ENCODE measurements around the gene SSTR3.

Gene SSTR3

GRCh38 chr22:37212174-37212906, at the start of gene SSTR3:
Gene SSTR3 (minus strand): TSS chr22:37212477. CDS start chr22:37207803, 4,674 bp downstream.
- Histone ChIP-seq H3K4me1 (ENCODE audit: control insufficient read depth, low read depth, low read length) (peaks cover 6% of the 10 kb centered on the region), H3K27me3 (ENCODE audit: control insufficient read depth, insufficient read depth, low read length) (no peaks in the 10 kb centered on the region), H3K4me3 (ENCODE audit: low read length) (peak within 1 kb of the TSS; percentile 34), H3K27ac (ENCODE audit: low read length) (no peak within 1 kb of the TSS), H3K36me3 (ENCODE audit: control insufficient read depth, low read depth, low read length) (no peaks in the 10 kb centered on the region), H3K9ac (ENCODE audit: low read length) (no peak within 1 kb of the TSS), H3K9me3 (ENCODE audit: control insufficient read depth, low read depth, low read length) (no peaks in the 10 kb centered on the region)

- Histone ChIP-seq H3K4me1 (ENCODE audit: control insufficient read depth, low read depth, low read length) (peaks cover 5% of the 10 kb centered on the region), H3K9me3 (ENCODE audit: control insufficient read depth, low read depth, low read length) (no peaks in the 10 kb centered on the region), H3K9ac (ENCODE audit: low read length) (no peak overlapping the region), H3K36me3 (ENCODE audit: control insufficient read depth, low read depth, low read length) (no peaks in the 10 kb centered on the region), H3K27ac (ENCODE audit: low read length) (no peak overlapping the region), H3K4me3 (ENCODE audit: low read length) (no peak overlapping the region), H3K27me3 (ENCODE audit: control insufficient read depth, insufficient read depth, low read length) (peaks cover 18% of the 10 kb centered on the region)
Measured at GRCh38 chr22:37260901-37261336, 48.6 kb upstream of the SSTR3 start.

DNA sequence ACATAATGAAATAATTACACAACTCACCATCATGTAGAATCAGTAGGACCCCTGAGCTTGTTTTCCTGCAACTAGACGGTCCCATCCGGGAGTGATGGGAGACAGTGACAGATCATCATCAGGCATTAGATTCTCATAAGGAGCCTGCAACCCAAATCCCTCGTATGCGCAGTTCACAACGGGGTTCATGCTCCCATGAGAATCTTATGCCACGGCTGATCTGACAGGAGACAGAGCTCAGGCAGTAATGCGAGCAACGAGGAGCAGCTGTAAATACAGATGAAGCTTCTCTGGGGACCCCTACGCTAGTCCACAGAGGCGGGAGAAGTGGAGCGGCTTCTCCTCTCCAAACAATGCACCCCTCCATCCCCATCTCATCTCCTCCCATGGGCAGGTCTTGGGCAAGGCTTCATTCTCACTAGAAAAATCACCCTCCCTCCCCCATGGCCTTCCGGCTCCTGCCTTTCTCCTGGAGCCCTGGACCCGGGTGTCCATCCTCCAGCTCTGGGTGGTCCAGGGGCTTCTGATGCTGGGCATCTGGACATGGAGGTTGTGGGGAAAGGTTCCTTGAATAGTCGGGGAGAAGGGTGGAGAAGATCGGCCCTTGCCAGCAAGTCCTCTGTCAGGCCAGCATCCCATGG, 48.0 kb upstream of the SSTR3 start:
- Histone ChIP-seq H3K4me3 (ENCODE audit: low read length) (no peak overlapping the region), H3K27me3 (ENCODE audit: control insufficient read depth, insufficient read depth, low read length) (peaks cover 18% of the 10 kb centered on the region), H3K9ac (ENCODE audit: low read length) (no peak overlapping the region), H3K36me3 (ENCODE audit: control insufficient read depth, low read depth, low read length) (no peaks in the 10 kb centered on the region), H3K9me3 (ENCODE audit: control insufficient read depth, low read depth, low read length) (no peaks in the 10 kb centered on the region), H3K4me1 (ENCODE audit: control insufficient read depth, low read depth, low read length) (peaks cover 5% of the 10 kb centered on the region), H3K27ac (ENCODE audit: low read length) (no peak overlapping the region)

GRCh38 chr22:37259540-37260029, 47.3 kb upstream of the SSTR3 start:
- H3K4me3 ChIP-seq (ENCODE audit: low read length), result peak overlapping the region; percentile 23
- no peak overlapping the region for H3K27ac ChIP-seq (ENCODE audit: low read length)
- H3K9me3 ChIP-seq (ENCODE audit: control insufficient read depth, low read depth, low read length), result no peaks in the 10 kb centered on the region
- no peaks in the 10 kb centered on the region for H3K36me3 ChIP-seq (ENCODE audit: control insufficient read depth, low read depth, low read length)
- peaks cover 18% of the 10 kb centered on the region for H3K27me3 ChIP-seq (ENCODE audit: control insufficient read depth, insufficient read depth, low read length)
- no peak overlapping the region for H3K9ac ChIP-seq (ENCODE audit: low read length)
- peaks cover 5% of the 10 kb centered on the region for H3K4me1 ChIP-seq (ENCODE audit: control insufficient read depth, low read depth, low read length)

GRCh38 chr22:37258753-37259401, 46.6 kb upstream of the SSTR3 start:
- Histone ChIP-seq H3K4me3 (ENCODE audit: low read length) (peak overlapping the region; percentile 23), H3K9ac (ENCODE audit: low read length) (no peak overlapping the region), H3K36me3 (ENCODE audit: control insufficient read depth, low read depth, low read length) (no peaks in the 10 kb centered on the region), H3K27ac (ENCODE audit: low read length) (no peak overlapping the region), H3K9me3 (ENCODE audit: control insufficient read depth, low read depth, low read length) (no peaks in the 10 kb centered on the region), H3K27me3 (ENCODE audit: control insufficient read depth, insufficient read depth, low read length) (peaks cover 18% of the 10 kb centered on the region), H3K4me1 (ENCODE audit: control insufficient read depth, low read depth, low read length) (peaks cover 5% of the 10 kb centered on the region)

- Histone ChIP-seq H3K4me3 (ENCODE audit: low read length) (no peak overlapping the region), H3K4me1 (ENCODE audit: control insufficient read depth, low read depth, low read length) (peaks cover 5% of the 10 kb centered on the region), H3K9ac (ENCODE audit: low read length) (no peak overlapping the region), H3K36me3 (ENCODE audit: control insufficient read depth, low read depth, low read length) (no peaks in the 10 kb centered on the region), H3K27me3 (ENCODE audit: control insufficient read depth, insufficient read depth, low read length) (peaks cover 18% of the 10 kb centered on the region), H3K27ac (ENCODE audit: low read length) (no peak overlapping the region), H3K9me3 (ENCODE audit: control insufficient read depth, low read depth, low read length) (no peaks in the 10 kb centered on the region)
Measured at GRCh38 chr22:37258005-37258752, 45.9 kb upstream of the SSTR3 start.

- peaks cover 5% of the 10 kb centered on the region for H3K4me1 ChIP-seq (ENCODE audit: control insufficient read depth, low read depth, low read length)
- H3K9ac ChIP-seq (ENCODE audit: low read length), result no peak overlapping the region
- H3K4me3 ChIP-seq (ENCODE audit: low read length), result no peak overlapping the region
- H3K27me3 ChIP-seq (ENCODE audit: control insufficient read depth, insufficient read depth, low read length), result peaks cover 18% of the 10 kb centered on the region
- no peak overlapping the region for H3K27ac ChIP-seq (ENCODE audit: low read length)
- H3K9me3 ChIP-seq (ENCODE audit: control insufficient read depth, low read depth, low read length), result no peaks in the 10 kb centered on the region
- H3K36me3 ChIP-seq (ENCODE audit: control insufficient read depth, low read depth, low read length), result no peaks in the 10 kb centered on the region
Measured at GRCh38 chr22:37256075-37256726, 43.9 kb upstream of the SSTR3 start.

DNA sequence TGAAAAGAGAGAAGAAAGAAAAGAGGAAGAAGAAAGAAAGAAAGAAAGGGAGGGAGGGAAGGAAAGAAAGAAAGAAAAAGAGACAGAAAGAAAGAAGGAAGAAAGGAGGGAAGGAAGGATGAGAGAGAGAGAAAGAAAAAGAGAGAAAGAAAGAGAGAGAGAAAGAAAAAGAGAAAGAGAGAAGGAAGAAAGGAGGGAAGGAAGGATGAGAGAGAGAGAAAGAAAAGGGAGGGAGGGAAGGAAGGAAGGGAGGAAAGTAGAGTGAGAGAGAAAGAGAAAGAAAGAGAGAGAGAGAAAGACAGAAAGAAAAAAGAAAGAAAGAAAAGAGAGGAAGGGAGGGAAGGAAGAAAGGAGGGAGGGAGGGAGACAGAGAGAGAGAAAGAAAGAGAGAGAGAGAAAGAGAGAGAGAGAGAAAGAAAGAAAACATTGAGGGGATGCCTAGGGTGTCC, 43.3 kb upstream of the SSTR3 start:
- Histone ChIP-seq H3K9ac (ENCODE audit: low read length) (no peak overlapping the region), H3K4me1 (ENCODE audit: control insufficient read depth, low read depth, low read length) (peaks cover 5% of the 10 kb centered on the region), H3K9me3 (ENCODE audit: control insufficient read depth, low read depth, low read length) (no peaks in the 10 kb centered on the region), H3K36me3 (ENCODE audit: control insufficient read depth, low read depth, low read length) (no peaks in the 10 kb centered on the region), H3K27ac (ENCODE audit: low read length) (no peak overlapping the region), H3K27me3 (ENCODE audit: control insufficient read depth, insufficient read depth, low read length) (peaks cover 15% of the 10 kb centered on the region), H3K4me3 (ENCODE audit: low read length) (no peak overlapping the region)

- Histone ChIP-seq H3K27ac (ENCODE audit: low read length) (no peak overlapping the region), H3K27me3 (ENCODE audit: control insufficient read depth, insufficient read depth, low read length) (peaks cover 8% of the 10 kb centered on the region), H3K36me3 (ENCODE audit: control insufficient read depth, low read depth, low read length) (no peaks in the 10 kb centered on the region), H3K4me3 (ENCODE audit: low read length) (no peak overlapping the region), H3K9me3 (ENCODE audit: control insufficient read depth, low read depth, low read length) (no peaks in the 10 kb centered on the region), H3K4me1 (ENCODE audit: control insufficient read depth, low read depth, low read length) (peaks cover 5% of the 10 kb centered on the region), H3K9ac (ENCODE audit: low read length) (no peak overlapping the region)
Measured at GRCh38 chr22:37254867-37255233, 42.6 kb upstream of the SSTR3 start.

GRCh38 chr22:37254209-37254866, 42.1 kb upstream of the SSTR3 start:
- no peak overlapping the region for H3K4me3 ChIP-seq (ENCODE audit: low read length)
- peaks cover 3% of the 10 kb centered on the region for H3K27me3 ChIP-seq (ENCODE audit: control insufficient read depth, insufficient read depth, low read length)
- H3K9me3 ChIP-seq (ENCODE audit: control insufficient read depth, low read depth, low read length), result no peaks in the 10 kb centered on the region
- no peak overlapping the region for H3K9ac ChIP-seq (ENCODE audit: low read length)
- H3K36me3 ChIP-seq (ENCODE audit: control insufficient read depth, low read depth, low read length), result no peaks in the 10 kb centered on the region
- no peak overlapping the region for H3K27ac ChIP-seq (ENCODE audit: low read length)
- peaks cover 5% of the 10 kb centered on the region for H3K4me1 ChIP-seq (ENCODE audit: control insufficient read depth, low read depth, low read length)
